Smooth muscle cell (in vitro differentiated cells): ENCODE measurements around the gene HIGD1C. TPM values are rescaled to one million over a fixed set of nuclear protein-coding genes. Genes with fewer than 3 reads are reported as not detected.

Source experiments
- DNase-seq: peaks from one replicate; lab custom pipeline; 2025; ENCODE audit not compliant: unreplicated experiment; lab: John Stamatoyannopoulos, UW
- H2AFZ ChIP-seq: fragments of 200-600 bp; sonication (generic); 2 replicates; pipeline ENCODE4 v1.6.0; 2016; ENCODE audit warnings: antibody characterized with exemption, low read depth, mild to moderate bottlenecking
- H3F3A ChIP-seq: fragments of 200-600 bp; sonication (generic); 2 replicates; pipeline ENCODE4 v1.6.0; 2017; ENCODE audit warnings: antibody characterized with exemption, low read depth
- H3K27ac ChIP-seq: fragments of 200-600 bp; sonication (generic); 2 replicates; pipeline ENCODE4 v1.5.1; 2016; ENCODE audit warnings: low read depth, mild to moderate bottlenecking
- H3K27me3 ChIP-seq: fragments of 200-600 bp; sonication (generic); 2 replicates; pipeline ENCODE4 v1.6.1; 2016; ENCODE audit warnings: low read depth, mild to moderate bottlenecking
- H3K36me3 ChIP-seq: fragments of 200-600 bp; sonication (generic); 2 replicates; pipeline ENCODE4 v1.5.1; 2016; ENCODE audit warnings: low read depth
- H3K4me1 ChIP-seq: fragments of 200-600 bp; sonication (generic); 2 replicates; pipeline ENCODE4 v1.5.1; 2016; ENCODE audit warnings: low read depth
- H3K4me2 ChIP-seq: fragments of 200-600 bp; sonication (generic); 2 replicates; pipeline ENCODE4 v1.6.0; 2016; ENCODE audit warnings: mild to moderate bottlenecking
- H3K4me3 ChIP-seq: fragments of 200-600 bp; sonication (generic); 2 replicates; pipeline ENCODE4 v1.5.1; 2016; ENCODE audit warnings: mild to moderate bottlenecking
- H3K79me2 ChIP-seq: fragments of 200-600 bp; sonication (generic); 2 replicates; pipeline ENCODE4 v1.6.0; 2016; ENCODE audit warnings: low read depth, mild to moderate bottlenecking
- H3K9ac ChIP-seq: fragments of 200-600 bp; sonication (generic); 2 replicates; pipeline ENCODE4 v1.6.0; 2016; ENCODE audit warnings: low read depth
- H3K9me3 ChIP-seq: fragments of 200-600 bp; sonication (generic); replicated peaks from 2 replicates; pipeline ENCODE4 v1.5.1; 2016; ENCODE audit warnings: low read depth
- H4K20me1 ChIP-seq: fragments of 200-600 bp; sonication (generic); 2 replicates; pipeline ENCODE4 v1.6.0; 2016; ENCODE audit warnings: low read depth
- CTCF ChIP-seq: fragments of 200-600 bp; sonication (generic); IDR thresholded peaks from 2 replicates; pipeline ENCODE4 v1.5.1; 2017; ENCODE audit warnings: borderline replicate concordance, mild to moderate bottlenecking, antibody characterized with exemption; ENCODE audit not compliant: insufficient read depth, poor library complexity, severe bottlenecking
- WGBS: methylation state at CpG from one replicate; pipeline ENCODE4 v1.1.7; 2016; ENCODE audit warnings: low lambda C conversion rate; 5-methylcytosine and 5-hydroxymethylcytosine counted together
- polyA plus RNA-seq: library from polyadenylated mRNA; unstranded; fragments of >200 nt; fragmentation: Nextera tagmentation; extraction: Ambion mirVana; gene quantifications from 2 replicates; pipeline ENCODE4 v1.2.1, GENCODE V29; 2016
- small RNA-seq: library from RNA; depleted of rRNA; stranded (forward); fragments of <200 nt; gene quantifications from one replicate; pipeline ENCODE3, GENCODE V24; 2014
- total RNA-seq: library from RNA; depleted of rRNA; stranded (reverse); fragments of >200 nt; gene quantifications from 2 replicates; pipeline ENCODE4 v1.2.3, GENCODE V29; 2014

HIGD1C gene
- total and polyA plus RNA-seq, 2 experiments from 2014 or later: not detected

DNA sequence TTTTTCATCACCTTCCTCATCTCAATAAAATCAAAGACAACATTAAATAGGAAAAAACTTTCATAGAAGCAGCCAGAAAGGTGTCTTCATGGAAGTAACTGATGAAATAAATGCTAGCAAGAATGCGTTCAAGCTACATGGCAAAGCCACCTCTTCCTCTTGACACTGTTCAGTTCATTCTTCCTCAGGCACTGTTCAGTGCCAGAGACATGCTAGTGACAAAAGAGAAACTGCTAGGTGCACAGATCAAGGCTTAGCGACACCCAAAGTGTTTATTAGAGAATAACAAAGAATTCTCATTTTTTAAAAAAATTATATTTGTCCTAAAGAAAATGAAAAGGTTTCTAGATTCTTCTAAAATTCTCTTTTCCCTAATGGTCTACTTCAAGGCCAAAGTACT is 66.6 kb downstream of the HIGD1C start:
- Histone ChIP-seq H3K27ac (no peak overlapping the region), H3K4me3 (no peak overlapping the region), H3K4me1 (peaks cover 5% of the 10 kb centered on the region), H3K36me3 (no peaks in the 10 kb centered on the region), H3K9me3 (no peaks in the 10 kb centered on the region), H3K4me2 (no peak overlapping the region), H4K20me1 (peaks cover 73% of the 10 kb centered on the region), H3K9ac (no peak overlapping the region), H3K27me3 (no peaks in the 10 kb centered on the region), H2AFZ (no peak overlapping the region), H3K79me2 (peaks cover 97% of the 10 kb centered on the region), H3F3A (peaks cover 5% of the 10 kb centered on the region)
- TF ChIP-seq CTCF: no peak
- 100% methylated on average over 2 of the region's 2 CpGs for WGBS
- DNase-seq: no peak

GRCh38 chr12:51019927-51020326 is 67.6 kb downstream of the HIGD1C start:
- no peak overlapping the region for H3K27ac ChIP-seq
- 84% methylated on average over 2 of the region's 2 CpGs for WGBS
- peaks cover 93% of the 10 kb centered on the region for H3K79me2 ChIP-seq
- H3K9ac ChIP-seq: no peak overlapping the region
- H3K4me2 ChIP-seq: no peak overlapping the region
- DNase-seq: no peak
- H3K36me3 ChIP-seq: no peaks in the 10 kb centered on the region
- H3K4me1 ChIP-seq: peaks cover 13% of the 10 kb centered on the region
- no peaks in the 10 kb centered on the region for H3K27me3 ChIP-seq
- no peaks in the 10 kb centered on the region for H3K9me3 ChIP-seq
- H2AFZ ChIP-seq: no peak overlapping the region
- TF ChIP-seq CTCF: no peak
- no peak overlapping the region for H3K4me3 ChIP-seq
- H3F3A ChIP-seq: peaks cover 9% of the 10 kb centered on the region
- H4K20me1 ChIP-seq: peaks cover 66% of the 10 kb centered on the region

Small RNAs within 50 kb of the gene (small RNA-seq; reads per million reads assigned to genes)
- gene AC008121.1: 0.16 reads per million
- gene RF00019: not detected
- not detected for gene RNU6-87P

Other genes starting within 250 kb of the HIGD1C start
- 28.4 and 29.3 TPM in 2 replicates for gene ATF1, start 188.4 kb upstream of the HIGD1C start, total RNA-seq
- gene ATF1, start 188.4 kb upstream of the HIGD1C start, polyA plus RNA-seq: 19.5 and 20.7 TPM in 2 replicates
- gene TMPRSS12, start 109.6 kb upstream of the HIGD1C start, total RNA-seq: not detected in 2 replicates
- gene TMPRSS12, start 109.6 kb upstream of the HIGD1C start, polyA plus RNA-seq: not detected in 2 replicates
- gene SLC11A2, start 73.8 kb downstream of the HIGD1C start, total RNA-seq: 31.3 and 52.9 TPM in 2 replicates
- 22.9 and 26.5 TPM in 2 replicates for gene SLC11A2, start 73.8 kb downstream of the HIGD1C start, polyA plus RNA-seq
- gene LETMD1, start 95.8 kb downstream of the HIGD1C start, total RNA-seq: 32.9 and 45.4 TPM in 2 replicates
- 8.9 and 10.8 TPM in 2 replicates for gene LETMD1, start 95.8 kb downstream of the HIGD1C start, polyA plus RNA-seq
- gene CSRNP2, start 131.1 kb downstream of the HIGD1C start, total RNA-seq: 33.8 and 37.2 TPM in 2 replicates
- 26.3 and 27.2 TPM in 2 replicates for gene CSRNP2, start 131.1 kb downstream of the HIGD1C start, polyA plus RNA-seq
- 12.4 and 13.4 TPM in 2 replicates for gene TFCP2, start 220.6 kb downstream of the HIGD1C start, total RNA-seq
- 8.8 and 16.2 TPM in 2 replicates for gene TFCP2, start 220.6 kb downstream of the HIGD1C start, polyA plus RNA-seq